GM13976 (cell line): ENCODE data around the gene CBX7.

Experiments
- DNase-seq: peaks from one replicate; pipeline ENCODE4 v3.0.0; 2012; ENCODE audit warnings: low spot score
- CTCF ChIP-seq: IDR thresholded peaks from 2 replicates; pipeline ENCODE4 v1.5.1; 2012; ENCODE audit warnings: borderline replicate concordance, mild to moderate bottlenecking; ENCODE audit not compliant: insufficient read depth; ENCODE audit errors: extremely low read depth, missing control alignments, control extremely low read depth
- in situ Hi-C: fragments of 300-500 bp; cut with MboI; formaldehyde crosslinking; loops from one replicate; pipeline ENCODE4 v1.12.0; 2022; ENCODE audit warnings: low sequenced_read_pairs, mixed read lengths, inconsistent platforms; ENCODE audit not compliant: unreplicated experiment

CBX7 gene

GRCh38 chr22:39148026-39148726 is 4.3 kb downstream of the CBX7 start:
- in situ Hi-C loops, result no loop called here
- no peak for TF ChIP-seq CTCF
- DNase-seq, result no peak

GRCh38 chr22:39147335-39148025 is 5.0 kb downstream of the CBX7 start:
- TF ChIP-seq CTCF, result no peak
- DNase-seq, result no peak
- in situ Hi-C loops, result no loop called here

- TF ChIP-seq CTCF, result no peak
- DNase-seq, result no peak
- in situ Hi-C loops, result no loop called here
Observed at GRCh38 chr22:39146256-39147101, 6.0 kb downstream of the CBX7 start.

GRCh38 chr22:39144101-39144767 is 8.2 kb downstream of the CBX7 start:
- TF ChIP-seq CTCF, result no peak
- in situ Hi-C loops, result no loop called here
- DNase-seq, result peak; percentile 80

GRCh38 chr22:39142088-39142680 is 10.3 kb downstream of the CBX7 start:
- in situ Hi-C loops, result no loop called here
- TF ChIP-seq CTCF, result no peak
- peak; percentile 16 for DNase-seq

GRCh38 chr22:39139933-39140332 is 12.5 kb downstream of the CBX7 start:
- no peak for TF ChIP-seq CTCF
- in situ Hi-C loops, result no loop called here
- no peak for DNase-seq
